AG08396 (cell line): ENCODE results near the gene MYO1D.
"Not testable (repeated sequence)": the region's sequence is repeated elsewhere in the genome, so short reads cannot be mapped to it uniquely, and the experiment has no call there.

ENCODE experiments used
- DNase-seq: peaks from one replicate; pipeline ENCODE4 v3.0.0; 2012; ENCODE audit warnings: low spot score, mixed read lengths

The MYO1D gene

DNA sequence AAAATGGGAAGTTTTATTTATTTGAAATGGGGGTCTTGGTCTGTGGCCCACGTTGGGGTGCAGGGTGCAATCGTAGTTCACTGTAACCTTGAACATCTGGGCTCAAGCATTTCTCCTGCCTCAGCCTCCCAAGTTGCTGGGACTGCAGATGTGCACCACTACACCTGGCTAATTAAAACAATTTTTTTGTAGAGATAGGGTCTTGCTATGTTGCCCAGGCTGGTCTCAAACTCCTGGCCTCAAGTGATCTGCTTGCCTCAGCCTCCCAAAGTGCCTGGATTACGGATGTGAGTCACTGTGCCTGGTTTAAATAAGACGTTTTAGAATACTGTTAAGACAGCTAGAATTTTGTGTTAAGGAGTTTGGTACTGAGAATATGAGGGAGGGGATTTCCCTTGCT, 416.9 kb downstream of the MYO1D start:
- no peak for DNase-seq

GRCh38 chr17:32458371-32458770, 418.6 kb downstream of the MYO1D start:
- DNase-seq: no peak

GRCh38 chr17:32453370-32453769, 423.6 kb downstream of the MYO1D start:
- no peak for DNase-seq

DNA sequence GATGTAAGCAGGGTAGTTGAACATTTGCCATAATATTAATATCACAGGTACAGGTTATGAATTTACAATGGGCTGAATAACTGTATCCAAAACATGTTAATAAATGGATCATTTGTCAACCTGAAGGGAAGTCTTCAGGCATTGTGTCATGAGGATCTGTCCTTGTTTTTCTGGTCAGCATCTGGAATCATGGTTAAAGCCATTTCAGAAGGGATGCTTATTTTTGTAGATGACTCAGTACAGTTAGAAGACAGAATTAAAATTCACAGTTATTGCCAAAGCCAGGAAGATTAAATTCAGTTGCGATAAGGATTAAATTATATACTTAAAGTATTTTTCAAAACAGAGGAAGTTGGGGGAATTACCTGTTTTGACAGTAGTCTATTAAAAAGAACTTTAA, 424.6 kb downstream of the MYO1D start:
- DNase-seq: peak; percentile 30

DNA sequence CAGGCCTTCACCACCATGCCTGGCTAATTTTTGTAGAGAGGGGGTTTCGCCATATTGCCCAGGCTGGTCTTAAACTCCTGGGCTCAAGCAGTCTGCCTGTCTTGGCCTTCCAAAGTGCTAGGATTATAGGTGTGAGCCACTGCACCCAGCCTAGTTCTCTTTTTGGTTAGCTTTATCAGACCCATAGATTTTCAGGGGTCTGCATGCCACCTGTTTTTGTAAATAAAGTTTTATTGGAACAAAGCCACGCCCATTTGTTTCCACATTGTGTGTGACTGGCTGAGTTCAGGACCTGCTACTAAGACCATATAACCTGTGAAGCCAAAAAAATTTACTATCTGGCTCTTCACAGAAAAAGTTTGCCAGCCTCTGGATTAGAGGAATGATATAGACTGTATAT, 425.0 kb downstream of the MYO1D start:
- no peak for DNase-seq

GRCh38 chr17:32450379-32450778, 426.5 kb downstream of the MYO1D start:
- not testable (repeated sequence) for DNase-seq

DNA sequence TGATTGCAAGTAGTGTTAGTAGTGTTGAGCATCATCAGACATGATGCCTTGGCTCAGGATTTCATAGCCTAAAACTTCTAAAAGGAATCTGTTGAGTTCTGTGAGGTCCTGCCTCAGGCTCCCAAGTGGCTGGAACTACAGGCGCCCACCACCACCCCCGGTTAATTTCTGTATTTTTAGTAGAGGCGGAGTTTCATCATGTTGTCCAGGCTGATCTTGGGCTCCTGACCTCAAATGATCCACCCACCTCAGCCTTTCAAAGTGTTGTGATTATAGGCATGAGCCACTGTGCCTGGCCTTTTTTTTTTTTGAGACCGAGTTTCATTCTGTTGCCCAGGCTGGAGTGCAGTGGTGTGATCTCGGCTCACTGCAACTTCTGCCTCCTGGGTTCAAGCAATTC, 427.0 kb downstream of the MYO1D start:
- DNase-seq: no peak

- DNase-seq: no peak
Measured at GRCh38 chr17:32446949-32447348, 430.0 kb downstream of the MYO1D start.

DNA sequence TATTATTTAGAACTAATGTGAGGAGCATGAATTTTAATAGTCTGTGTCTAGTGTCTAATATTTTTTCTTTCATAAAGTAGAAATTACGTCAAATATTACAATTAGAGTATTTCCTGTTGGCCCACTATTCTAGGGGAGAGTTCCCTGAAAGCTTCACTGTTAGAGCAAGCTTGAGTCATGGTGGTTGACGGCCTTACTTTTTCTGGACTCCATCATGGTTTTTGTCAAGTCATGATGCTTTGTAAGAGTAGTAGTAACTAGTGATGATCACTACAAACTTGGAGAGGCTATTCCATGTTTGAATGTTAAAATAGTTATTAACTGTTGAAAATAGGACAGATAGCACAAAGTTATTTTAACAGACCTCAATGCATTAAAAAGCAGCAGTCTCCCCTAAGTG, 431.0 kb downstream of the MYO1D start:
- no peak for DNase-seq

GRCh38 chr17:32445497-32445896, 431.4 kb downstream of the MYO1D start:
- DNase-seq: no peak

DNA sequence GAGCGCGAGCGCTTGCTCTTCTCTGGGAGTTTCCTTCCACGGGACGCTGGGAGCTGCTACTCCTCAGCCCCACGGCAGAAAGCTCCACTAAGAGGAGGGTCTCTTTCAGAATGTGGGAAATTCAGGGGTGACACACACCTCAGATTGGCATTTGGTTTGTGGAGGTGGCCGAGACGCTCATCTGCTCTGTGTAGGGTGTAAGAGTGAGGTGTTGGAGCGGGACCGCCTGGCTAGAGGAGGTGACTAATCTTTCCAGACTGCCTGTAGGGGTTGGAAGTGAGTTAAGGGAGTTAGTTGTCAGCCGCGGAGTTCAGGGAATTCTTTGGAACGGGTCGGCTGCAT, 431.9 kb downstream of the MYO1D start:
- DNase-seq: peak; percentile 69

- DNase-seq: peak; percentile 99
Measured at GRCh38 chr17:32444301-32445073, 432.4 kb downstream of the MYO1D start, which contains the start of gene PSMD11. Gene PSMD11 (plus strand): TSS chr17:32444510. CDS start chr17:32444524, 14 bp downstream.

DNA sequence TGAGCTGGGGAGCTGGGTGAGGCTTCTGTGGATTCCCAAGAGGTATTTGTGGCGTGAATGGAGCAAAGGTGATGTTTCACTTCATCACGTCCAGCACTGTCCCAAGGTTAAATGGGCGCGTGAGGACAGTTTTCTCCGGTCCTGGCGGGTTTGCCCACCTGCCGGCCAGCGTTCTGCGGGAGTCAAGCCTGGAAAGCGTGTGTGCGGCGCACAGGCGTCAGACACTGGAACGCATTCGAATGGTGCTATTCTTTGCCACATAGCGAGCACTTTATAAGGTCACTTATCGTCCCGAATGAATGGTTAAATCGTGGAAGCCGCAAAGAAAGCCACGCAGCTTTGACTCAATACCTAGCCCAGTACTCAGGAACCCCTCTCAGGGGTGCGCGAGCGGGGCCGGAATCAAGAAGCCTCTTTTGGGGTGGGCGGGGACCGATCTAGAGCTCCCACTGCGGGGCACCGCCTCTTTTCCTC, 433.1 kb downstream of the MYO1D start:
- no peak for DNase-seq
